Ishikawa (cell line): Measurements from ENCODE around the gene TAF6L.

ENCODE experiments used
- CEBPB ChIP-seq: IDR thresholded peaks from 2 replicates; pipeline ENCODE4 v1.6.1; 2012
- CREB1 ChIP-seq: IDR thresholded peaks from 2 replicates; pipeline ENCODE4 v1.6.1; 2012; ENCODE audit warnings: low read depth
- EGR1 ChIP-seq: IDR thresholded peaks from 2 replicates; pipeline ENCODE4 v1.6.1; 2012
- EP300 ChIP-seq: IDR thresholded peaks from 2 replicates; pipeline ENCODE4 v1.6.1; 2012; ENCODE audit warnings: borderline replicate concordance
- FOXM1 ChIP-seq: IDR thresholded peaks from 2 replicates; pipeline ENCODE4 v1.6.1; 2012; ENCODE audit warnings: low read depth, borderline replicate concordance
- MAX ChIP-seq: IDR thresholded peaks from 2 replicates; pipeline ENCODE4 v1.6.1; 2012
- TAF1 ChIP-seq: IDR thresholded peaks from 2 replicates; pipeline ENCODE4 v1.6.1; 2012; ENCODE audit warnings: low read depth, mild to moderate bottlenecking
- YY1 ChIP-seq: IDR thresholded peaks from 2 replicates; pipeline ENCODE4 v1.6.1; 2012; ENCODE audit warnings: low read depth
- TF ChIP-seq, protein P1 (sequence below): IDR thresholded peaks from 2 replicates; pipeline ENCODE4 v1.6.1; 2012; ENCODE audit warnings: low read depth, mild to moderate bottlenecking

DNA sequence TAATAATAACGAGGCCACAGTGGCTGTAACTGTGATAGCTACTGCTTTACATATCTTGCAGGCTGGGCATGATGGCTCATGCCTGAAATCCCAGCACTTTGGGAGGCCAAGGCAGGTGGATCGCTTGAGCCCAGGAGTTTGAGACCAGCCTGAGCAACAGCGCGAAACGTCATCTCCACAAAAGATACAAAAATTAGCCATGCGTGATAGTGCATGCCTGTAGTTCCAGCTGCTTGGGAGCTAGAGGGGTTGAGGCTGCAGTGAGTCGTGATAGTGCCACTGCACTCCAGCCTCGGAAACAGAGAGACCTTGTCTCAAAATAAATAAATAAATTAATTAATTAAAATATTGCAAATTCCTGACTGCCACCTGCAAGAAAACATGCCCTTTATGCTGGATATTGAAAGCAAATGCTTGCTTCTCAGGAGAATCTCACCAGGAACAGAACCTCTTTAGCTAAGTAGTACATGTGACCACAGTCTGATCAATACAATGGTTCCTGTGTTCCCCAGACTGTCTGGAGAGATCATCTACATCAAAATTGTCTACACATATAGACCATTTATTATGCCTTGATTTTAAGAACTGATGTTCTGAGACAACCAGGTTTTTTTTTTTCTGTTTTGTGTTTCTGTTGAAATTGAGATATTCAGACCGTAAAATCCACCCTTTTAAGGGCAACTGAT is 23.6 kb upstream of the TAF6L start:
- TF ChIP-seq TAF1 (no peak), MAX (no peak), EGR1 (no peak), FOXM1 (no peak), YY1 (no peak), CREB1 (no peak), CEBPB (no peak), EP300 (no peak)
- TF ChIP-seq, protein P1, sequence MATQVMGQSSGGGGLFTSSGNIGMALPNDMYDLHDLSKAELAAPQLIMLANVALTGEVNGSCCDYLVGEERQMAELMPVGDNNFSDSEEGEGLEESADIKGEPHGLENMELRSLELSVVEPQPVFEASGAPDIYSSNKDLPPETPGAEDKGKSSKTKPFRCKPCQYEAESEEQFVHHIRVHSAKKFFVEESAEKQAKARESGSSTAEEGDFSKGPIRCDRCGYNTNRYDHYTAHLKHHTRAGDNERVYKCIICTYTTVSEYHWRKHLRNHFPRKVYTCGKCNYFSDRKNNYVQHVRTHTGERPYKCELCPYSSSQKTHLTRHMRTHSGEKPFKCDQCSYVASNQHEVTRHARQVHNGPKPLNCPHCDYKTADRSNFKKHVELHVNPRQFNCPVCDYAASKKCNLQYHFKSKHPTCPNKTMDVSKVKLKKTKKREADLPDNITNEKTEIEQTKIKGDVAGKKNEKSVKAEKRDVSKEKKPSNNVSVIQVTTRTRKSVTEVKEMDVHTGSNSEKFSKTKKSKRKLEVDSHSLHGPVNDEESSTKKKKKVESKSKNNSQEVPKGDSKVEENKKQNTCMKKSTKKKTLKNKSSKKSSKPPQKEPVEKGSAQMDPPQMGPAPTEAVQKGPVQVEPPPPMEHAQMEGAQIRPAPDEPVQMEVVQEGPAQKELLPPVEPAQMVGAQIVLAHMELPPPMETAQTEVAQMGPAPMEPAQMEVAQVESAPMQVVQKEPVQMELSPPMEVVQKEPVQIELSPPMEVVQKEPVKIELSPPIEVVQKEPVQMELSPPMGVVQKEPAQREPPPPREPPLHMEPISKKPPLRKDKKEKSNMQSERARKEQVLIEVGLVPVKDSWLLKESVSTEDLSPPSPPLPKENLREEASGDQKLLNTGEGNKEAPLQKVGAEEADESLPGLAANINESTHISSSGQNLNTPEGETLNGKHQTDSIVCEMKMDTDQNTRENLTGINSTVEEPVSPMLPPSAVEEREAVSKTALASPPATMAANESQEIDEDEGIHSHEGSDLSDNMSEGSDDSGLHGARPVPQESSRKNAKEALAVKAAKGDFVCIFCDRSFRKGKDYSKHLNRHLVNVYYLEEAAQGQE = no peak
